IPS-18a (cell line): ENCODE results near the gene SIPA1L3.
A peak's percentile ranks its signal among the peaks of the same experiment; 100 is the strongest.

Source experiments
- H3K27ac ChIP-seq: one replicate; pipeline ENCODE4 v1.5.1; 2013; ENCODE audit warnings: low read length
- H3K27me3 ChIP-seq: one replicate; pipeline ENCODE4 v1.6.1; 2013; ENCODE audit warnings: mild to moderate bottlenecking, low read length; ENCODE audit not compliant: control insufficient read depth, insufficient read depth
- H3K36me3 ChIP-seq: one replicate; pipeline ENCODE4 v1.6.1; 2013; ENCODE audit warnings: low read depth, low read length; ENCODE audit not compliant: control insufficient read depth
- H3K4me1 ChIP-seq: one replicate; pipeline ENCODE4 v1.6.1; 2013; ENCODE audit warnings: low read depth, low read length; ENCODE audit not compliant: control insufficient read depth
- H3K4me3 ChIP-seq: one replicate; pipeline ENCODE4 v1.5.1; 2013; ENCODE audit warnings: low read length
- H3K9ac ChIP-seq: one replicate; pipeline ENCODE4 v1.6.1; 2013; ENCODE audit warnings: mild to moderate bottlenecking, low read length, moderate library complexity
- H3K9me3 ChIP-seq: one replicate; pipeline ENCODE4 v1.6.1; 2013; ENCODE audit warnings: low read depth, low read length; ENCODE audit not compliant: control insufficient read depth

The SIPA1L3 gene

DNA sequence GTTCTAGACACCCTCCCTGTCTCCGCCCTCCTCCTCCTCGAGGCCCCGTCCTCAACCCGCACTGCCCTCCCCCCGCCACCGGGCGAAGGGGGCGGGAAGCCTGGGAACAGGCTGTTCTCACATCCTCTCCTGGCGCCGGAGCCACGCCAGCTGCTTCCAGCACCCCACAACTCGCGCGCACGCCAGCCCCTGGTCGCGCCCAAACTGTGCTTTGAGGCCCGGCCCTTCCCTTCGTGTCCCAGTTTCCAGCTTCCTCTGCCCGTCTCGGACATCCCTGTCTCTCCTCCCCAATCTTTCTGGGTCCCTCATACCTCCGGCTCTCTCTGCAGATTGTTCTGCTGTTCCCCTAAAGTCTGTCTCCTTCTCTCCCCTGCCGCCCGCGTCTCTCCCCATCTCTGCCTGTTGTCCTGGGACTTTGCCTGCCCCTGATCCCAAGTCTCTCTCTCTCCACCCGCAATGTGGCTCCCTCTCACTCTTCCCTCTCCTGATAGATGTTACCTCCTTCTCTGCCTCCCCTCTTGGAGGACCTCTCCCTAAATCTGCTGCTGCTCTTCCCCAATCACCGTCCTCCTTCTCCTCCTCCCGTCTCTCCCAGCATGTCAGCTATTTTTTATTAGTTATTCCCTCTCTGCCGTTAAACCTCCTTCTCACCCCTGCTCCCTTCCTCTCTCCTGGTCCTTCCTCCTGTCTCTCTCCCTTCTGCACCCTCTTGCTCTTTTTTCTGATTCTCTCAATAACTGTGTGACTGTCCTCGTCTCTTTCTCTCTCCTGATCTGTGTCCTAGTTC, 302.9 kb downstream of the SIPA1L3 start:
- Histone ChIP-seq H3K4me1 (peaks cover 11% of the 10 kb centered on the region), H3K27me3 (no peaks in the 10 kb centered on the region), H3K36me3 (no peaks in the 10 kb centered on the region), H3K27ac (peak overlapping the region; percentile 28), H3K9ac (peak overlapping the region; percentile 71), H3K4me3 (peak overlapping the region; percentile 74), H3K9me3 (no peaks in the 10 kb centered on the region)

DNA sequence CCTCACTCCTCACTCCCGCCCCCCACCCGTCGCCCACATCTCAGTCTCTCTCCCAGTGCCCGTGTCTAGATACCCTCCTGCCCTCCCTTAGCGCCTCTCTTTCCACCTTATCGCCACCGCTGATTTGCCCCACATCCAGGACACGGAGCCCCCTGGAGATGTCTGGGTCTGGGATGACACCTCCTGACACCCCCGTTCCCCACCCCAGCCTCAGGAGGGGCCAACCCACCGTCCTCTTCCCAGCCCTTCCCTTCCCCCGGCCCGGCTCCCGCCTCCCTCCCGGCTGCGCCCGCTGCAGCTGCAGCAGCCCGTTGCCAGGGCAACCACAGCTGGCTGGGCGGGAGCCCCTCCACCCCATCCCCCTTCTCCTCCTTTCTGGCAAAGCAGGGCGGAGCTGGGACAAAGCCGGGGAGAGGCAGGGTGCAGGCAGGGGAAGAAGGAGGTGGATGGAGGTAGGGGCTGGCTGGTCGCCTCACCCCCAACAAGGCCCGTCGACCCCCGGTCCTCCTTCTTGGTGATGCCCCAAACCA, 303.5 kb downstream of the SIPA1L3 start:
- H3K9ac ChIP-seq: peak overlapping the region; percentile 71
- H3K4me1 ChIP-seq: peaks cover 11% of the 10 kb centered on the region

DNA sequence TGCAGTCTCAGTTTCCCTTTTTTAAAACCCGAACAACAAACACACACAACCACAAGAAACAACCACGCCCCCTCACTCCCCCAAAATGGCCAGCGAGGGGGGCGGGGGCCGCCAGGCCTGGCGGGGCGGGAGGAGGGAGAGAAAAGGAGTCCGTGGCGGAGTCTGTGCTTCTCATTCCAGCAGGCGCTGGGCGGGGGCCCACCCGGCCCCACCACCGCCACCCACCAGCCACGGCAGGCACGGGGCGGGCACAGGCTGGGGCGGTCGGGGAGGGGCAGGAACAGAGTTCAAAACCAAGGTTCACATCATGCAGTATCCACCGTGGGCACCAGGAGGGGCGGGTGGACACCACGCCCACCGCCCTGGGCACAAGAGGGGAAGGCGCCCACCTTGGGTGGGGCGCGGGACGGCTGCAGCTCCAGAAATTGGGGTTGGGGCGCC, 304.2 kb downstream of the SIPA1L3 start:
- H3K4me1 ChIP-seq: peaks cover 11% of the 10 kb centered on the region
- peak overlapping the region; percentile 74 for H3K4me3 ChIP-seq
- H3K27me3 ChIP-seq: no peaks in the 10 kb centered on the region
- H3K27ac ChIP-seq: peak overlapping the region; percentile 53
- H3K9me3 ChIP-seq: no peaks in the 10 kb centered on the region
- H3K9ac ChIP-seq: peak overlapping the region; percentile 56
- H3K36me3 ChIP-seq: no peaks in the 10 kb centered on the region

More for the DNA sequence above, 303.5 kb downstream of the SIPA1L3 start:
- H3K27me3 ChIP-seq: no peaks in the 10 kb centered on the region
- H3K4me3 ChIP-seq: peak overlapping the region; percentile 74
- H3K27ac ChIP-seq: peak overlapping the region; percentile 53
- no peaks in the 10 kb centered on the region for H3K36me3 ChIP-seq
- no peaks in the 10 kb centered on the region for H3K9me3 ChIP-seq

DNA sequence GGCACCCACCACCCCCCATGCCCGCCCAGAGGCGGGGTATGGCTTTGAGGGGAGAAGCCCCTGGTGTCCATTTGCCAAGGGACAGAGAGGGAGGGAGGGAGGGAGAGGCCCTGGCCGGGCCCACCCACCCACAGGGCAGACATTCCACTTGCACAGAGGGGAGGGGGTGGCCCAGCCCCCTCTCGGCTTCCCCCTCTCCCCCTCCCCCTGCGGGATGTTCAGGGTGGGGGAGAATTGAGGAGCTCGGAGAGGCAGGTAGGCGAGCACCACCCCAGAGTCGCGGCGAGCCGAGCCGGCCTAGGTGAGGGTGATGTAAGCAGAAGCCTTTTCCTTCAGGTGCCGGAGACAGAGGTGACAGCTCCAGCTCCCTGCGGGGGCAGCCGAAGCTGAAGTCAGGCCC, 304.8 kb downstream of the SIPA1L3 start:
- H3K9ac ChIP-seq: no peak overlapping the region
- H3K36me3 ChIP-seq: no peaks in the 10 kb centered on the region
- peak overlapping the region; percentile 74 for H3K4me3 ChIP-seq
- H3K9me3 ChIP-seq: no peaks in the 10 kb centered on the region
- peaks cover 11% of the 10 kb centered on the region for H3K4me1 ChIP-seq
- H3K27ac ChIP-seq: no peak overlapping the region
- no peaks in the 10 kb centered on the region for H3K27me3 ChIP-seq

DNA sequence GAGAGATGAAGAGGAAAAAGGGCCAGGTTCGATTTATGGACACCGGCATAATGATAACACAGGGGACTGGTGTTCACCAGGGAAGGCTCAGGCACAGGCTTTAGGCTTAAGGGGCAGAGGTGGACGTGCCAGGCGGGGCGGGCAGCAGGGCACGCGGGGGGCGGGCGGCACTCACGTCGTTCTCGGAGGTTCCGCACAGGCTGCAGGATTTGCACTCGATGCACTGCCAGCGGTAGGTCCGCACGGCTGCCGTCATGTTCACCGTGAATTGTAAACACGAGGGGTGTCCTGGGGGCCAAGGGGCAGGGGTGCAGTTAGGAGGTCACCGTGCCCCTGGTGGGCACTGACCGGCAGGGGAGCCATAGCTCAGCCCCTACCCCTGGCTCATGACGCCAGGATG, 306.5 kb downstream of the SIPA1L3 start:
- peaks cover 6% of the 10 kb centered on the region for H3K4me1 ChIP-seq
- H3K4me3 ChIP-seq: no peak overlapping the region
- H3K9ac ChIP-seq: no peak overlapping the region
- H3K9me3 ChIP-seq: no peaks in the 10 kb centered on the region
- peaks cover 5% of the 10 kb centered on the region for H3K36me3 ChIP-seq
- no peak overlapping the region for H3K27ac ChIP-seq
- H3K27me3 ChIP-seq: no peaks in the 10 kb centered on the region

DNA sequence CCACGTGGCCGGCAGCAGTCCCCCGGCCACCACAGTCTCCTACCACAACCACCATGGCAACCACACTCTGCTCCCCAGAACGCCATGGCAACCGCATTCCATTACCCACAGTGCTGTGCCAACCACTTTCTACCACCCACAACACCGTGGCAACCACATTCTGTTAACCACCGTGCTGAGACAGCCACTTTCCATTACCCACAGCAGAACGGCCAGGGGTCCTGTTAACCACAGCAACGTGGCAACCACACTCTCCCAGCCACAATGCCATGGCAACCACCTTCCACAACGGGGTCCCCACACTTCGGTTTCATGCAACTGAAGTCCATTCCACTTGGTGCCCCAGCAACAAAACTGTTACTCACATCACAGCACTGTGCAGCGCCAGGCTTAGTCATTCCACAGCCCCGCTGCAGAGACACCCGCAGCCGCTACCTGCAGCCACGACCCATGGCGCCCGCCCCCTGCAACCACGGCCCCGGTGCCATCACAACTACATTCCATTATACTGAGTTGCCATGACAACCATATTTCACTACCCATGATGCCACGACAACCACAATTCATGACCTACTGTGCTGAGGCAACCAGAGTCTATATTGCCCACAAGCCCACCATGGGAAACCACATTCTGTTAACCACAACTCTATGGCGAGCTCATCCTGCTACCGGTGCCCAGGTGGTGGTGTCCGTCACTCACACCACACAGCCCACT, 307.1 kb downstream of the SIPA1L3 start:
- H3K9ac ChIP-seq: no peak overlapping the region
- no peak overlapping the region for H3K27ac ChIP-seq
- no peaks in the 10 kb centered on the region for H3K9me3 ChIP-seq
- H3K36me3 ChIP-seq: peaks cover 6% of the 10 kb centered on the region
- H3K27me3 ChIP-seq: no peaks in the 10 kb centered on the region
- no peak overlapping the region for H3K4me3 ChIP-seq
- peaks cover 4% of the 10 kb centered on the region for H3K4me1 ChIP-seq

DNA sequence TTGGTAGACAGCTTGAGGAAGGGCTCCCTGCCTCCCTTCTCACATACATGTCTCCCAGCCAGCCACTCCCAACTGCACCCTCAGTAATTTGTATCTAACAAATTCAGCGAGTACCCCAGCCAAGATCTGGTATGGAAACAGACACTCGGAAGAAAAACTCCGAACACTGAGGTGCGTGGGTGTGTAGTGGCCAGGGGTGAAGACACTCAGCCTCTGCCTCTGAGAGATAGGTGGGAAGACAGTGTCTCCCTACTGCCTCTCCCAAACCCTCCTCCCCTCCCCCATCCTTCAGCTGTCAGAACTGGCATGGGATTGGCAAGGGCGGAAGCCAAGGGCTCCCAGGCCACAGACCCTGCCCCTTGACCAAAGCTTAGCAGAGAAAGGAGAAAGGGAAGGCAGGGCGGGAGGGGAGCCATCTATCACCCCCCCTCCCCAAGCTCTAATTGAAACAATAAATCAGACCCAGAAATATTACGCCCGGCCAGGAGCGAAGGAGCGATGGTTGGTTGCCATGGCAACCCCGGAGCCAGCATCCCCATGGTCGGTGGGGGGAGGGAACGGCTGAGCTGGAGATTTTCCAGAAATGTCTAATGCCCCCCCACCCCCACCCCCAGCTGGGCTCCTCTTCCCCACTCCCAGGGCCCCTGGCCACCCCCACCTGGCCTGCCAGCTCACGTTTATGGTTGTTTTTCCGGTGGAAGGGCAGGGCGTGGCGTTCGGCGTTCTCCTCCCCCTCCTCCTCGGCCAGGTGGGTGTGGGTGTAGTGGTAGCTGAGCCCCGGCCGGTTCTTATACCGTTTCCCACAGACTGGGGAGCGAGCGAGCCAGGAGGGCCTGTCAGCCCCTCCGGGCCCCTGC, 310.0 kb downstream of the SIPA1L3 start:
- no peaks in the 10 kb centered on the region for H3K9me3 ChIP-seq
- no peak overlapping the region for H3K27ac ChIP-seq
- no peak overlapping the region for H3K4me3 ChIP-seq
- no peaks in the 10 kb centered on the region for H3K4me1 ChIP-seq
- H3K9ac ChIP-seq: no peak overlapping the region
- H3K36me3 ChIP-seq: peaks cover 6% of the 10 kb centered on the region
- H3K27me3 ChIP-seq: no peaks in the 10 kb centered on the region

DNA sequence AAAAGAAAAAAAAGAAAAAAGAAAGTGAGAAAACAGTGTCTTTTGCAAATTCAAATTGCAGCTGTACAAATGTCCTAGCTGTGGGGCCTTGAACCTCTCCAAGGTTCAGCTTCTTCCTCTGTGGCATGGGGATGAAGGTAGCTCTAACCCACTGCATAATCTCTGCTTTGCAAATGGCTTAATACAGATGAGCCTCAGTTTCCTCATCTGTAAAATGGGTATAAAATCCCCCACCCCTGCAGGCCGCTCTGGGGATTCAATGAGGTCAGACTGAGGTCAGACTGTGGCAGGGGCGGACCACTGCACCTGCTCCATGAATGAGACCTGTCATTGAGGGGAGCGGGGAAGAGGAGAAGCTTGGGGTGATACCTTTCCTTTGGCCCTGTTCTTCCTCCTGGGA, 311.2 kb downstream of the SIPA1L3 start:
- H3K27ac ChIP-seq: no peak overlapping the region
- no peaks in the 10 kb centered on the region for H3K4me1 ChIP-seq
- H3K36me3 ChIP-seq: peaks cover 6% of the 10 kb centered on the region
- H3K27me3 ChIP-seq: no peaks in the 10 kb centered on the region
- no peak overlapping the region for H3K9ac ChIP-seq
- no peaks in the 10 kb centered on the region for H3K9me3 ChIP-seq
- no peak overlapping the region for H3K4me3 ChIP-seq

DNA sequence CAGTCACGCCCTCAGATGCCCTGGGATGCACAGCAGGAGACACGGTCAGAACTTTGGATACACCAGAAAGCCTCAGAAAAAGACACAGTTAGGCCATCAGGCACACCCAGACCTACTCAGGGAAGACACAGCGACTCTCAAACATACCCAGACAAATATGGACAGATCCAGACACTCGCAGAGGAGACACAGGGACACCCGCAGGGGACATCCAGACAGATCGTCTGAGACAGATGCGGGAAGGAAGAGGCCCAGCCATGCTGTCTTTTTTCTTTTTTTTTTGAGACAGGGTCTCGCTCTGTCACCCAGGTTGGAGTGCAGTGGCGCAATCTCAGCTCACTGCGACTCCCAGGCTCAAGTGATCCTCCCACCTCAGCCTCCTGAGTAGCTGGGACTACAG, 312.2 kb downstream of the SIPA1L3 start:
- peaks cover 6% of the 10 kb centered on the region for H3K36me3 ChIP-seq
- no peak overlapping the region for H3K9ac ChIP-seq
- no peaks in the 10 kb centered on the region for H3K27me3 ChIP-seq
- H3K27ac ChIP-seq: no peak overlapping the region
- peaks cover 3% of the 10 kb centered on the region for H3K4me1 ChIP-seq
- H3K9me3 ChIP-seq: no peaks in the 10 kb centered on the region
- H3K4me3 ChIP-seq: no peak overlapping the region

DNA sequence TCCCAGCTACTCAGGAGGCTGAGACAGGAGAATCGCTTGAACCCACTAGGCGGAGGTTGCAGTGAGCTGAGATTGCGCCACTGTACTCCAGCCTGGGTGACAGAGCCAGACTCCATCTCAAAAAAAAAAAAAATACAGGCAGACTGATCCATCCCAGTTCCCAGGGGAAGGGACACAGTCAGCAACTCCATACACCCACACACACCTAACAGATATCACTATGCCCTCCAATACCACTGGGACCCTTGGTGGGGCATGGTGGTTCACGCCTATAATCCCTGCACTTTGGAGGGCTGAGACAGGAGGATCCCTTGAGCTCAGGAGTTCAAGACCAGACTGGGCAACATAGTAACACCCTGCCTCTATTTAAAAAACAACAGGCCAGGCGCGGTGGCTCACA, 314.4 kb downstream of the SIPA1L3 start:
- no peaks in the 10 kb centered on the region for H3K27me3 ChIP-seq
- no peak overlapping the region for H3K4me3 ChIP-seq
- H3K27ac ChIP-seq: no peak overlapping the region
- no peak overlapping the region for H3K9ac ChIP-seq
- H3K36me3 ChIP-seq: peaks cover 6% of the 10 kb centered on the region
- H3K9me3 ChIP-seq: no peaks in the 10 kb centered on the region
- H3K4me1 ChIP-seq: peaks cover 5% of the 10 kb centered on the region
